Ishikawa (cell line): Measurements from ENCODE around the gene NCK2.

Source experiments
- CEBPB ChIP-seq: IDR thresholded peaks from 2 replicates; pipeline ENCODE4 v1.6.1; 2012
- CREB1 ChIP-seq: IDR thresholded peaks from 2 replicates; pipeline ENCODE4 v1.6.1; 2012; ENCODE audit warnings: low read depth
- EGR1 ChIP-seq: IDR thresholded peaks from 2 replicates; pipeline ENCODE4 v1.6.1; 2012
- EP300 ChIP-seq: IDR thresholded peaks from 2 replicates; pipeline ENCODE4 v1.6.1; 2012; ENCODE audit warnings: borderline replicate concordance
- FOXM1 ChIP-seq: IDR thresholded peaks from 2 replicates; pipeline ENCODE4 v1.6.1; 2012; ENCODE audit warnings: low read depth, borderline replicate concordance
- MAX ChIP-seq: IDR thresholded peaks from 2 replicates; pipeline ENCODE4 v1.6.1; 2012
- NFIC ChIP-seq: IDR thresholded peaks from 2 replicates; pipeline ENCODE4 v1.6.1; 2012
- RAD21 ChIP-seq: IDR thresholded peaks from 2 replicates; pipeline ENCODE4 v1.6.1; 2012; ENCODE audit warnings: low read depth
- REST ChIP-seq: IDR thresholded peaks from 2 replicates; pipeline ENCODE4 v1.6.1; 2012; ENCODE audit warnings: low read depth, mild to moderate bottlenecking
- TAF1 ChIP-seq: IDR thresholded peaks from 2 replicates; pipeline ENCODE4 v1.6.1; 2012; ENCODE audit warnings: low read depth, mild to moderate bottlenecking
- TCF12 ChIP-seq: IDR thresholded peaks from 2 replicates; pipeline ENCODE4 v1.6.1; 2012; ENCODE audit warnings: low read depth
- TEAD4 ChIP-seq: IDR thresholded peaks from 2 replicates; pipeline ENCODE4 v1.6.1; 2012
- USF1 ChIP-seq: IDR thresholded peaks from 2 replicates; pipeline ENCODE4 v1.6.1; 2012
- YY1 ChIP-seq: IDR thresholded peaks from 2 replicates; pipeline ENCODE4 v1.6.1; 2012; ENCODE audit warnings: low read depth
- ZBTB7A ChIP-seq: IDR thresholded peaks from 2 replicates; pipeline ENCODE4 v1.6.1; 2012; ENCODE audit warnings: low read depth

NCK2 gene

GRCh38 chr2:105840933-105841332 lies 96.2 kb downstream of the NCK2 start:
- TF ChIP-seq TAF1 (no peak), YY1 (no peak), TEAD4 (no peak), CEBPB (no peak), USF1 (no peak), ZBTB7A (no peak), TCF12 (no peak), CREB1 (no peak), REST (no peak), FOXM1 (no peak), MAX (no peak), EP300 (no peak), NFIC (no peak), RAD21 (no peak), EGR1 (no peak)

- no peak for TF ChIP-seq YY1
- TF ChIP-seq TEAD4: no peak
- no peak for TF ChIP-seq ZBTB7A
Observed at GRCh38 chr2:105841551-105841950, 96.8 kb downstream of the NCK2 start.

GRCh38 chr2:105842555-105842954 lies 97.8 kb downstream of the NCK2 start:
- TF ChIP-seq CREB1: no peak
- no peak for TF ChIP-seq CEBPB
- TF ChIP-seq TAF1: no peak
- TF ChIP-seq FOXM1: no peak
- TF ChIP-seq YY1: no peak

GRCh38 chr2:105843476-105844374 lies 99.0 kb downstream of the NCK2 start:
- TF ChIP-seq RAD21: no peak
- TF ChIP-seq NFIC: no peak
- peak; percentile 51 for TF ChIP-seq TEAD4
- TF ChIP-seq CEBPB: no peak
- no peak for TF ChIP-seq MAX
- no peak for TF ChIP-seq TAF1

GRCh38 chr2:105845976-105846375 lies 101.3 kb downstream of the NCK2 start:
- TF ChIP-seq CEBPB (no peak), RAD21 (no peak), CREB1 (no peak), TCF12 (no peak), USF1 (no peak), TEAD4 (no peak), NFIC (no peak), YY1 (no peak), EP300 (no peak), FOXM1 (no peak), MAX (no peak), TAF1 (no peak), REST (no peak), EGR1 (no peak), ZBTB7A (no peak)

GRCh38 chr2:105847056-105847455 lies 102.3 kb downstream of the NCK2 start:
- no peak for TF ChIP-seq RAD21
- no peak for TF ChIP-seq MAX
- no peak for TF ChIP-seq FOXM1
- TF ChIP-seq NFIC: no peak
- no peak for TF ChIP-seq CREB1
- no peak for TF ChIP-seq EP300
- no peak for TF ChIP-seq CEBPB
- no peak for TF ChIP-seq TAF1
- TF ChIP-seq USF1: no peak
